ENCODE results near the gene FAM227B. TPM values are rescaled to one million over a fixed set of nuclear protein-coding genes. Genes with fewer than 3 reads are reported as not detected.
"Not testable (repeated sequence)": the region's sequence is repeated elsewhere in the genome, so short reads cannot be mapped to it uniquely, and the experiment has no call there.

The FAM227B gene, protein sequence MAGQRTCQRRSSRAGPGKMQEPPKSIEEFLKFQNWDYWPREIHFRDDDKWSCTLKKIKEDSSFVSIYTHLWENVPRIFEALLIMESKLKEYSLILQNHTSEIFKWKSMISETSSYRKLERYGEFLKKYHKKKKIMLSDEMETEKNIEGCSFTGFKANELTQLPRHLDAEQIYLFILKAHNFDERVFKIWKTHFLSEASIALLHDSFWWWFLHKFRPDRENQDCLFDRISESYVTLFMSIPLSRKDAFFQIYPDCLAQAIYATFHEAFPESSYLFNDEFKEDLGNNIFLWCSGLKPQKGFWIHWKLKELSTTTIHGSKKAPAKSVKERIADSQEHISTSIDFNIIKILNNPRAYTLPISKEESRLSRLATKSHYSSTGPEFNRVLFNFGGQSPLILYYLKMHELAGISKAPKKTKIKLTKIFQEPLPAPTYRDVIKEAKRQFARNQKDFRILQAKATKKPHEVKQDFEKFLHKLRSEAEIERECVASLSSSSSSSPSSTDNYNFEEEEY
- total RNA-seq (2014; rRNA removed; shearing (Covaris generic)): 5.9 and 8.6 TPM in 2 replicates

DNA sequence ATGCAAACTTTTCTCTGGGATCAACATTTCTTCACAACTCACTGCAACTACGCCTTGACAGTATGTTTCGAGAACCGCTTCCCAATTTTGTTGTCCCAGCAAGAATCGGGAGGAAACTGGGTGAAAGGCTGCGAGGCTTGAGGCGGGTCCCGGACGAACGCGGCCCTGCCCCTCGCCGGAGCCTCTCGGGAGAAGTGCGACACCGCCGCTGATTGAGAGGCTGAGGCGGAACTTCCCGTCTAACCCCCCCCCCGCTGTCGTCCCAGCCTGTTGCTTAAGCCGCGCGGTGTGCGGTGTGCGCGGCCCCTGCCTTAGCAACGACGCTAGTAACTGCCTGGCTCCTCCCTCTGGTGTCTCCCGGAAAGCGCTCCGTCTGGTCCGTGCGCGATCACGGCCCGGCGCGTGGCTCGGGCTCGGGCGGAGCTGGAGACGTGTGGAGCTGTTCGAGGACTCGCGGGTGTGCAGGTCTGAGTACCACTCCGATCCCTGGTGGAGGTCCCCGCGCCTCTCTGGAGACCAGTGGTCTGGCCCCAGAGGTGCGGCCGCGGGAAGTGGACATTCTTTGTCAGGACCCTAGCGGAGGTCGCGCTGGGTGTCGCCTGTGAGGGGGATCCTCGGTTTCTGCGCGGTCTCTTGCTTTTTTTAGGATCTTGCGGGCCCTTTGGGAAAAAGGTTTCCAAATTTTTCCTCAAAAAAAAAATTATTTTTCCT, at the start of gene FAM227B, which contains the start of gene DTWD1:
FAM227B (minus strand) TSS at position 161 of the 711 bp plus-strand sequence. CDS start 5,647 bp downstream, outside the sequence.
DTWD1 (plus strand) TSS at position 391 of the 711 bp plus-strand sequence. CDS start 4,120 bp downstream, outside the sequence.
- DNase-seq (ENCODE audit: low spot score): peak; percentile 94

DNA sequence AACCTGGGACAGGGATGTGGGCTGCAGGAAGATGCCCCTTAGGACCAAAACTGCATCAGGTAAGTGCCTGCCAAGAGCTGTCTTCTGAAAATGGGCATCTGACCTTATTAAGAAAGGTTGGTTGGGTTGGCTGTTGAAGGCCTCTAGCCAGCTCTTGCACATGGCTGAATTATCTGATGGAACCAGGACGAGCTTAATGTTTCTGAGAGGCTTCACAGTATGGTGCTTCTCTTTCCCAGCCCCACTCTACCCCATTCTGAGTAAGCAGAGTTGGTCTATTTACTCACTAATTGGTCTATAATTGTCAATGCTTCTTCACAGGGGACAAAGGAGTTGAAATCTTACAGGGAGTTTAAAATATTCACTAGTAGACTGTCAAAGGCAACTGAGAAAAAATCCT, 48.7 kb upstream of the FAM227B start:
- no peak for DNase-seq (ENCODE audit: low spot score)

DNA sequence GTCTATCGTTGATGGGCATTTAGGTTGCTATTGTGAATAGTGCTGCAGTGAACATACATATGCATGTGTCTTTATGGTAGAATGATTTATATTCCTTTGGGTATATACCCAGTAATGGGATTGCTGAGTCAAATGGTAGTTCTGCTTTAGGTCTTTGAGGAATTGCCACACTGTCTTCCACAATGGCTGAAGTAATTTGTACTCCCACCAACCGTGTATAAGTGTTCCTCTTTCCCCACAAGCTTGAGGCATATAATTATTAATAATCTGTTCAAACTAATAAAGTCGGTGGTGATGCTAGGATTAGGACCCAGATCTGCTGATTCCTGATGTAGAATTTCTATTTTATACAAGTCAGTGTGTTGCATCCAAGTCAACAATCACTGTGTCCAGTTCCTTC, 45.9 kb upstream of the FAM227B start:
- not testable (repeated sequence) for DNase-seq (ENCODE audit: low spot score)

DNA sequence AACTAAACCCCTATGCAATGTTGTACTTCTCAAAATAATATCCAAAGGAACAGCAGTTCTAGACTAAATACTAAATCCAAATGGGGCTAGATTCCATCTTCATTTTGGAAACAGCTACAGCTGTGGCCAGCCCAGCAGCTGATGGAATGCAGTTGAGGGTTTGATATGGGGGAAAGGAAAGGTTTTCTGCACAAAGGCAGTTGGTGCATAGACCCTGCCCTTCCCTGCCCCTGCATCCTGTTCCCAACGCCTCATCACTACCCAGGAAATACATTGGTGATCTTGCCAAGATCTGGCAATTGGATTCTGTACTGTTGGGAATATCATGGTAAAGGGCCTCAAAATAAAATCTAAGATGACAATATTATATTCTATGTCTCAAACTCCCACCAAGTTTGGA, 44.1 kb upstream of the FAM227B start:
- no peak for DNase-seq (ENCODE audit: low spot score)

DNA sequence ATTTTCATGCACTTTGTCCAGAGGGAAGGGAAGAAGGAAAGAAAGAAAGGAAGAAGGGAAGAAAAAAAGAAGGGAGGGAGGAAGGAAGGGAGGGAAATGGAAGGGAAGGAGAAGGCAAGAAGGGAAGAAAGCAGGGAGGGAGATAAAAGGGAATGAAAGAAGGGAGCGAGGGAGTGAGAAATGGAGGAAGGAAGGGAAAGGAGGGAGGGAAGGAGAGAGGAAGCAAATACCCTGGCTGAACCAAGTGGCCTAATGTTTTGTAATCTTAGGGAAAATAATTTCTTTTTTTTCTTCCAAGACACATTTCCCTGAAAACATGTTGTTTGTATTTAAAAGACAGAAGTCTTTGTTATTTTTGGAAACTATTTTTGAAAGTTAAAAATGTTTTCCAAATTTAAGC, 36.1 kb upstream of the FAM227B start:
- no peak for DNase-seq (ENCODE audit: low spot score)

DNA sequence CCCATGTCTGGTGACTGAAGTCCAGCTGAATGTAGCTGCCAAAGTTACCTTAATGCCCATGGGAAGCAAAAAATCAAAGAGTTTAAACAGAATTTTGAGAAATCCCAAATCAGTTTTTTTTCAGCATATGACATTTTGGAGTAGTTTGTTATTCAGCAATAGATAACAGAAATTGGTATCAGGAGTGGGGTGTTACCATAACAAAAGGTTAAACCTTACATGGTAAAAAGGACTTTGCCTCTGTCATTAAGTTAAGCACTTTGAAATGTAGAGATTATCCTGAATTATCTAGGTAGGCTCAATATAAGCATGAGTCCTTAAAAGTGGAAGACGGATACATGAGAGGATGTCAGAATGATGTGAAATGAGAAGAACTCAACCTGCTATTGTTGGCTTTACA, 32.3 kb upstream of the FAM227B start:
- no peak for DNase-seq (ENCODE audit: low spot score)

DNA sequence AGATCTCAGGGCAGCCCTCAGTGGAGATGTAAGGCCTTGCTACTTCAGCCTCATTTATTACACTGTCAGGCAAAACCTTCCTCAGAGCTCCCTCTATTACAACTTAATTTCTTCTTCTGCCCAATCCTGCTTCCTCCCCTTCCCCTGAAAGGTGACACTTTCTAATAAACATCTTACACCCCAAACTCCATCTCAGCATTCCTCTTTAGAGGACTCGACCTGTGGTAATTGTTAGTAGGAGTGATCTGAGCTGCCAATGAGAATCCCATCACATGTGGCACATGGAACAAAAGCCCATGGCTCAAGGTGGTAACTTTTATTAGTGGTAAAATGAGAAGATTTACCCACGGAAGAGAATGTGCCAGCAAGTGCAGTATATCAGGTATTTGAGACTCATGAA, 30.1 kb upstream of the FAM227B start:
- DNase-seq (ENCODE audit: low spot score): no peak

DNA sequence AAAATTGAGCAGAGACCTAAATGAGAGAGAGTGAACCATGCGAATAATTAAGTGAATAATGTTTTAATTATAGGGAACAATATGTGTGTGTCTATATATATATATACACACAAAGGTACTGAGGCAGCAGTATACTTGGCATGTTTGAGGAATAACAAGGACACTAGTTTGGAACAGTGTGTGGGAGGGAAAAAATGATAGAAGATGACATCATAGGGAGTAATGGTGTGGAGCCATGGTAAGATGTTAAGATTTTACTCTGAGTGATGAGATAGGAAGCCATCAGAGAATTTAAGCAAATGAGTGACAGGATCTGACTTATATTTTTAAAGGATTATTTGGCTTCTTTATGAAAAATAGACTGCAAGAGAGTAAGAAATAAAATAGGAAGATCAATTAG, 29.4 kb upstream of the FAM227B start:
- DNase-seq (ENCODE audit: low spot score): no peak

DNA sequence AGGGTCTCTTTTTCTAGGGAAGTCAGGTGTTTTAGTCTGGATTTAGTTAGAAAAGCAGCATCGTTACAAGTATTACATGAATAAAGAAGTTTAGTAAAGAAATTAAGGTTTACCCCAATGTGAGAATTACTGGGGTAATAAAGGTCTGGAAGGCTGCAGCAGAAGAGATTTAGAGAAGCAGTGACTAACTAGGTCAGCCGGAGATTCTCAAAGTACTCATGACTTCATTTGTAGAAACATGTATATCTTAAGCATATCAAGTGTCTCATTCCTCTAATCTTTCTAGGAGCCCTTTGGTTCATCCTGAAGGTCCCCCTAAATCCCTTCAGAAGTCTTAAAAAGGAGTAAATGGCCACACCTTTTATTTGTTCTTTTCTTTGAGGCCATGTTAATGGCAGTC, 26.3 kb upstream of the FAM227B start:
- DNase-seq (ENCODE audit: low spot score): no peak

DNA sequence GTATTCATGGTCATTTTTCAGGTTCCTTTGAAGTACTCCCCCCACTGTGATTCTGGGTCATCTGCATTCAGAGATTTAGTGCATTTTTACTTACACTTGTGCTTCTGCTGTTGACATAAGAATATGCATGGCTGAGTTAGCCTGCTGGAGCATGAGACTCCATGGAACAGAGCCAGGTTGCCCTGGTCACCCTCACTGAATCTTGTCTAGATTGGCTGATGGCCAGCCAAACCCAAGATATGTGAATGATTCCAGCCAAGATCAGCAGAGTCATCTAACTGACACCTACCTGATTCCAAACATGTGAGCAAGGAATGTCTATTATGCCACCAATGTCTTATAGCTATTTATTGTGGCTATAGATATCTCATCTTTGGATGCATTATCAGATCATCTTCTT, 25.3 kb upstream of the FAM227B start:
- no peak for DNase-seq (ENCODE audit: low spot score)

DNA sequence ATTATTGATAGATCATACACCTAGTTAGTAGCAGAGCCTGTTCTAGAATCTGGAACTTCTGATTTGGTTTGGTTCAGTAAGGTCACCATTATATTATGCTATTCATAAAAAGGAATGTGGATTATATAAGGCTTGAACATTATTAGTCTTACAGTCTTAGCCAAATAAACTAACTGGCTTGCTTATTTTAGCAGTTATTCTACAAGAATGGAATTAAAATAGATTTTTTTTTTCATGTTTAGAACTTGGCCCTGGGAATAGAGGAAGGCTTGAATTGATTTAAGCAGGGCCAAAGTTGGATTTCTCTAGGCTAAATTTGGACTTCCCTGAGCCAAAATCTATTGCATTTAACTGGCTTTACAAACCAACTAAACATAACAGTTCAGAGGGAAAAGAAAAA, 24.7 kb upstream of the FAM227B start:
- no peak for DNase-seq (ENCODE audit: low spot score)

DNA sequence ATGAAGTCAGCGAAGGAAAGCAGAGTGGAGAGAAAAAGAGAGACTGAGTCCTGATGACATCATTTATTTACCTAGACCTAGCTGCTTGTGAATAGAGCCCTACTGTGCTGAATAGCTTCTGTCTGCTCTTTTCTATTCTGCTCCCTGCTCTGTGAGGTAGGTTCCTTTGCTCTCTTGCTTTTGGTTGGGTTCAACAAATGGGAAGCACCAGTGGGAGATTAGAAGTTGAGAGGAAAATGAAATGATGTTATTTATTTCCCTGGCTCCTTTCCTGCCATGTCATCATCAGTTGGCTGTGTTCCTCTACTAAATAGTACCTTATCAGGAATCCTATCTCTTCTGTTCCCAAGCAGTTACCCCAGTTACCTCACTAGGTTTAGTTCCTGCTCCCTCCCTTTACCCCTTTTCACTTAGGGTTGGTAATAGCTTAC, 23.8 kb upstream of the FAM227B start:
- DNase-seq (ENCODE audit: low spot score): no peak

DNA sequence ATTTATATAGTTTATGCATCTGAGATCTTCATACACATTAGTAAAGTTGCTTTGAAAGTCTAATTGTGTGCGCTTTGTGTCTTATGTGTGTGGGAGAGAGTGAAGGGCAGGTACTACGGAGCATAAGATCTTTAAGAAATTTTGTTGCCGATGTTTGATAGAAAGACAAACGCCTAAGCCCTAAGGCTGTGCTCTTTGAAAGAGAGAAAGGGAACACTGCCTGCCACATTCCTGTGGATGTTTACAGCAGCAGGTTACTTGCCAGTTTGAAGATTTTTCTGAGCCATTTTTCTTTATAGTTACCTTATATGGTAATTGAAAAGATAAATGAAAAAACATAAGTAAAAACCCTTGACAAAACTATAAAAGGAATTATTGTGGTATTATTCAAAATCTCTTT, 17.2 kb upstream of the FAM227B start:
- no peak for DNase-seq (ENCODE audit: low spot score)

DNA sequence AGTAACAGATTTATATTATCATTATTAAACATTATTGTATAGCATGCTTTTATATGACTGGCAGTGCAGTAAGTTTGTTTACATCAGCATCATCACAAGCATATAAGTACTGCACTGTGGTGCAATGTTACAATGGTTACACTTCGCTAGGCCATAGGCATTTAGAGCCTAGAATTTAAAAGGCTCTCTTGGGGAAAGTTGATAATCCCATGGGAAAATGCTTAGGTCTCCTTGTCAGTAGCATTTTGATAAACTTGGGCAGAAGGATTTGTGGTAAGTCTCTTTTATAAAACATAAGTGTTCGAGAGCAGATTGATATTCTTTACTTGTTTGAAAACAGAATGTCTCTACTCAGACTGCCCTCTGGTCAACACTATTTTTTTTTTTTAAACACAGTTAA, 7.8 kb upstream of the FAM227B start:
- no peak for DNase-seq (ENCODE audit: low spot score)

DNA sequence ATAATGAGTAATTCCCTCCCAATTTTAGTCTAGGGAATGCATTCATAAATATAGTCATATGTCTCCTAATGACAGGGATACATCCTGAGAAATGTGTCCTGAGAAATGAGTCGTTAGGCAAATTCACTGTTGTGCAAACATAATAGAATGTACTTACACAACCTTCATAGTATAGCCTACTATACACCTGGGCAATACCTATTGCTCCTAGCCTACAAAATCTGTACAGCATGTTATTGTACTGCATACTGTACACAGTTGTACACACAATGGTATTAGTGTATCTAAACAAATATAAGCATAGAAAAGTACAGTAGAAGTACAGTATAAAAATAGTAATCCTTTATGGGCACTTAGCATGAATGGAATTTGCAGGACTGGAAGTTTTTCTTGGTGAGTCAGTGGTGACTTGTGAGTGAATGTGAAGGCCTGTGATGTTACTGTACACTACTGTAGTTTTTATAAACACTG, 6.8 kb upstream of the FAM227B start:
- DNase-seq (ENCODE audit: low spot score): peak; percentile 88

DNA sequence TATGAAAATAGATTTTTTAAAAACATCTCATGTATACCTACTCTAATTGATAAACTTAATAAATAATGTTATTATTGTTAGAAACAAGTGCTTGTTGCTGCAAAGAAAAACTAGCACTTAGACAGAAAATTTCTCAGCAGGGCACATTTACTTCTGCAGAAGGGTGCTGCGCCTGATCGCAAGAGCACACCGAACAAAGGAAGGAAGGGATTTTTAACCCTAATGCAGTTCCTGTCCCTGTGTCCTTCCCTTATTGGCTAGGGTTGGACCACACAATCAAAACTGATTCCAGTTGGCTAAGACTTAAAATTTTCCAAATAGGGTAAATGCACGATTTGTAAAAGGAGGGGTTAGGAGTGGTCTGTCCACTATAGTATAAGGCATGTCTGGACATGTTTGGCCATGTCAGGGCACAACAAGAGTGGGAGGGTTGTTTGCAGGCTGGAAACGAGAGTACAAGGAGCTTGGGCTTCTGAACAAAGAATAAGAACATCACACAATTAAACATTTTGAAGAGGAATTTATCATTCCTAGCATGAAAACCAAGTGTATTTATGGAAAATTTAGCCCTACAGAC, 4.9 kb upstream of the FAM227B start:
- DNase-seq (ENCODE audit: low spot score): no peak

DNA sequence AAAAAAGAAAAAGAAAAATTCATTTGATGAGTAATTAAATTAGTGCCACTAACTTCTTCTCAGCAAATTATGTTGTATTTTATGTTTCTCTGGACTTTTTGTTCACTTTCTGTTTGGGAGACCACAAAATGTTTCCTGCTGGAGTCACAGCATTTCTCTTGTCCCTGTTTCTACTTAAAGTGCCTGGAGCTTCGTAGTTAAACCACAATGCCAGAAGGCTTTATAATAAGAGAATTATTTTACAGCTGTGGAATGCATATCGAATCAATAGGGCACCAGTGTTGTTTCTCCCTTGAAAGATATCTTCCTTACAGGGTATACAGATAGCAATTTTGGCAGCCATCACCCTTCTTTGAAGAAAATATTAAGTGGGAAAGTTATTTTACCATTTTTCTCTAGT, 3.4 kb upstream of the FAM227B start:
- peak; percentile 33 for DNase-seq (ENCODE audit: low spot score)

DNA sequence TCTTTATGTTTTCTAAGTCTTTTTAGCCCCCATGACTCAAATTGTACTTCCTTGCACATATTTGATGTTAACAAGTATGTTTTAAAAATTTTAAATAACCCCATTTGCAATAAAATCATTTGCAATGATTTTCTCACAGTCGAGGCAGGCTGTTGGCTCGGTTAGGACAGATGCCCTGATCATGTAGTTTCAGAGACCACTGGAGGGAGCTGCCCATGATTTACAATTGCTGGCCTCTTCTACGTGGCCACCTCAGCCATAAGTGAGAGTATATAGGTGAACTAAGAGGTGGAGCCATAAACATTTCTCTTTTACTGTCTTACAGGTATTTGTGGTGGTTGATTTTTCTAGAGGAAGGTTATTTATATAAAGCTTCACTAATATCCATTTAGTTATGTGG, 1.9 kb upstream of the FAM227B start:
- no peak for DNase-seq (ENCODE audit: low spot score)

DNA sequence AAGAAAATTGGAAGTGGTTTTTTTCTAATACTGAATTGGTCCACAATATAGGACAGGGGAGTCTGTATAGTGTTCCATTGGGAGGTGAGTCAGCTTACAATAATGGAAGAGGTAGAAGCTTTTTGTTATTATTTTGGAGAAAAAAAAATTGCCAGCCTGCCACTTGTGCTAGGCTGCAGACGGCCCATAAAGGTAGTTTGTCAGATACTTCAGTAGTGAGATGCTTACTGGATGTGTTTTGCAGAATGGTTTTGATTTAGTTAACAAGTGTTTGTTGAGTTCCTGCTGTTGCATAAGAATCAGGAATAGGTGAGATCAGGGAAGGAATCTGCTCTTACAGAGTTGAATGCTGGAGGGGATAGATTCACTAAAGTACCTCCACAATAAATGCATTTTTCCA, 1.3 kb upstream of the FAM227B start:
- no peak for DNase-seq (ENCODE audit: low spot score)

DNA sequence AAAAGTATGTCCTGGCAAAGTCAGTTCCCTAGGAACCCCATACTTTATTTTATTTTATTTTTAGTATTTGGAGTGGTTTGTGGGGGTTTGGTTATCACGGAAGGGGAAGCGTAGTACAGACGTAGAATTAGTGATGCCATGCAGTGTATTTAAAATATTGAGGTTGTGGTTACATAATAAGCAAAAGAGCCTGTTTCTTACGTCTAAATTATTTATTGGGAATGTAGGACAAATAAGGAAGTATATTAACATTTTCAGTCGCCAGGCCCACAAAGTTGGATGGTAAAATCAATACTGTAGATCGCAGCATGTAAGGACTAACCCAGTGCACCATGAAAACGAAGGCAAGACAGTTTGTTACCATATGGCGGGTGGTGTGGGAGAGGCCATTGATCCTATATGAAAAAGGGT, 788 bp upstream of the FAM227B start:
- DNase-seq (ENCODE audit: low spot score): no peak

DNA sequence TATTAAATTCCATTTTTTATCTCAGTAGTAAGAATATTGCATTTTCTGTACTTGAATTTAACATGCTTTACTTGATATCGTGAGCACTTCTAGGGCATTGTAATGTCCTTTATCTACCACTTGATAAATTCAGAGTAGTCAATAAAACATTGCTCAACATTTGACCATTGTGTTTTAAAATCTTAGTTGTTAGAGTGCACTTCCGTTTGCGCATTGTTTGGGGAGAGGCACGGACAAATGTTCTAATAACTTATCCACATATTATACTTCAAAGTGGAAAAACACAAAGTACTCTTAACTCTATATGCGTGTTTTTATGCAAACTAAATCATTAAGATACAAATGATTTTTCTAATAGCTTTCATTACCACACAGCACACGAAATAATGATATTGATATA, 419 bp downstream of the FAM227B start:
- no peak for DNase-seq (ENCODE audit: low spot score)

DNA sequence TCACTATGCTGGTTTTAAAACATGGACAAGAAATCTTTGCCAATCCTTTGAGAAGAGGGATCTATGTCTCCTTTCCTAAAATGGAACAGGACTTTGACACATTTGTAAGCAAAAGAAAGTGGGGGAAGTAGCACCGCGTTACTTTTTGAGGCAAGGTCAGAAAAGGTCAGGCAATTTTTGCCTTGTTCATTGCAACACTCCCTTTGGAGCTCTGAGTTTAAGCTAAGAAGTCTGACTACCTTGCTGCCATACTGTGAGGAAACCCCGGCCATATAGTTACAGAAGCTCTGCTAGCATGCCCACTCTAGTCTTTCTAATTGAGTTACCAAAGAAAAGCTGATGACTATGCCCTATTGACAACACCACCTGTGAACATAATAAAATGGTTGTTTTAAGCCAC, 1.4 kb downstream of the FAM227B start:
- no peak for DNase-seq (ENCODE audit: low spot score)
